H1 (cell line): ENCODE results near the gene OPCML. TPM values are rescaled to one million over a fixed set of nuclear protein-coding genes. Genes with fewer than 3 reads are reported as not detected.

ENCODE experiments used
- GABPA ChIP-seq: IDR thresholded peaks from 2 replicates; pipeline ENCODE4 v1.6.1; 2011; ENCODE audit warnings: mild to moderate bottlenecking, low read length, moderate library complexity, borderline replicate concordance; ENCODE audit not compliant: insufficient read depth
- KDM5A ChIP-seq: fragments of 200-600 bp; IDR thresholded peaks from 2 replicates; pipeline ENCODE4 v1.7.1; 2012; ENCODE audit warnings: mild to moderate bottlenecking, low read length, inconsistent platforms, mixed read lengths
- POLR2A ChIP-seq, 2 experiments: IDR thresholded peaks; 1 replicate in 1 of 2; 2 replicates in 1 of 2; pipeline ENCODE4 v1.6.1; 2011; ENCODE audit warnings: low read depth in 2 of 2, low read length in 2 of 2, mild to moderate bottlenecking in 2 of 2; ENCODE audit errors: control extremely low read depth in 1 of 2
- YY1 ChIP-seq: IDR thresholded peaks from 2 replicates; pipeline ENCODE4 v1.6.1; 2011; ENCODE audit warnings: low read depth, mild to moderate bottlenecking, low read length
- polyA plus RNA-seq, 7 experiments: library from polyadenylated mRNA; depleted of rRNA in 3 of 7; stranded (reverse) in 5 of 7; unstranded in 2 of 7; fragments of >200 nt in 5 of 7; fragments of 200-250 nt in 2 of 7; gene quantifications; 1 replicate in 5 of 7; 2 replicates in 1 of 7; 4 replicates in 1 of 7; pipeline versions ENCODE4 v1.2.1 to v1.2.3, GENCODE V29; 2011 to 2013; ENCODE audit warnings: missing spikeins in 2 of 7, mixed read lengths in 2 of 7
- total RNA-seq: library from RNA; stranded (reverse); fragmentation: NEBNext Ultra II Directional; extraction: Animal tissue kit (Norgen Biotek cat#: 25700); gene quantifications from 2 replicates; pipeline ENCODE4 v1.2.1, GENCODE V29; 2021

OPCML gene
- total and polyA plus RNA-seq, 2 of the 8 experiments (the other 6 are each of a cell fraction or from before 2014, with no cell fraction given): 2.3 to 3.1 TPM

- TF ChIP-seq GABPA (no peak), YY1 (no peak), KDM5A (no peak), POLR2A (IDR thresholded peaks at IDR 0.05; ENCODE audit: control extremely low read depth in 1 of 2, low read depth in 2 of 2, low read length in 2 of 2) (no peak)
- TF ChIP-seq, all 59 proteins: peak for 0
These were observed 789.4 kb downstream of the OPCML start (continued) for GRCh38 chr11:132742929-132743328.
